ENCODE measurements around the gene BPIFB1. TPM values are rescaled to one million over a fixed set of nuclear protein-coding genes. Genes with fewer than 3 reads are reported as not detected.

Gene BPIFB1
- total and polyA plus RNA-seq, 2 of the 8 experiments (the other 6 are each of a cell fraction or from before 2014, with no cell fraction given): not detected

DNA sequence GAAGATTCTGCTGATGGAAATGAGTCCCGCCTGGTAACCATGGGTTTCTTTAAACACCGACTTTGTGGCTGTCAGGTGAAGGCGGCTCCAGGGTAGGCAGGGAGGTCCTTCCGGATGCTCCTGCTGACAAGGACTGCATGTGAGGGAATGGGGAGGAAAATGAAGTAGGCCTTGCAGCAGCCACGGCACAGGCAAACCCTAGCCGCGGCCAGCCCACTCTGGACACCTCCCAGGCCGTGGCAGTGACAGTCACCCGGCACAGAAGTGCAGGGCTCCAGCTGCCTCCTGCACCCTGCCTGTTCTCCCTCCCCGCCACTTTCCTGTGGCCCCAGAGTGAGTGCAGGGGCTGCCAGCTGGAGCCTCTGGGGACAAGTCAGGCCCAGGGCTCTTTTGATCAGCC is 21.0 kb downstream of the BPIFB1 start (continued):
- TF ChIP-seq, protein P1, sequence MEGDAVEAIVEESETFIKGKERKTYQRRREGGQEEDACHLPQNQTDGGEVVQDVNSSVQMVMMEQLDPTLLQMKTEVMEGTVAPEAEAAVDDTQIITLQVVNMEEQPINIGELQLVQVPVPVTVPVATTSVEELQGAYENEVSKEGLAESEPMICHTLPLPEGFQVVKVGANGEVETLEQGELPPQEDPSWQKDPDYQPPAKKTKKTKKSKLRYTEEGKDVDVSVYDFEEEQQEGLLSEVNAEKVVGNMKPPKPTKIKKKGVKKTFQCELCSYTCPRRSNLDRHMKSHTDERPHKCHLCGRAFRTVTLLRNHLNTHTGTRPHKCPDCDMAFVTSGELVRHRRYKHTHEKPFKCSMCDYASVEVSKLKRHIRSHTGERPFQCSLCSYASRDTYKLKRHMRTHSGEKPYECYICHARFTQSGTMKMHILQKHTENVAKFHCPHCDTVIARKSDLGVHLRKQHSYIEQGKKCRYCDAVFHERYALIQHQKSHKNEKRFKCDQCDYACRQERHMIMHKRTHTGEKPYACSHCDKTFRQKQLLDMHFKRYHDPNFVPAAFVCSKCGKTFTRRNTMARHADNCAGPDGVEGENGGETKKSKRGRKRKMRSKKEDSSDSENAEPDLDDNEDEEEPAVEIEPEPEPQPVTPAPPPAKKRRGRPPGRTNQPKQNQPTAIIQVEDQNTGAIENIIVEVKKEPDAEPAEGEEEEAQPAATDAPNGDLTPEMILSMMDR (IDR thresholded peaks at IDR 0.05; ENCODE audit: control extremely low read depth in 1 of 3, insufficient read depth in 1 of 3, low read depth in 1 of 3, low read length in 3 of 3): no peak
- no peak for TF ChIP-seq CBX8 (IDR thresholded peaks at IDR 0.05; ENCODE audit: borderline replicate concordance, low read depth, low read length)
- TF ChIP-seq EP300 (IDR thresholded peaks at IDR 0.05; ENCODE audit: borderline replicate concordance in 1 of 2, low read depth in 2 of 2, low read length in 2 of 2): no peak
- TF ChIP-seq SP4 (IDR thresholded peaks at IDR 0.05; ENCODE audit: low read length): no peak

Data from H1 (cell line).